OCI-LY1 (cell line): ENCODE measurements around the gene MAP1LC3A.

Experiments used
- EZH2 ChIP-seq: fragments of 200-600 bp; sonication (generic), shearing (Covaris generic); IDR thresholded peaks from 2 replicates; pipeline ENCODE4 v1.8.0; 2017; ENCODE audit warnings: borderline replicate concordance, mixed run types, mild to moderate bottlenecking, antibody characterized with exemption, low read length, moderate library complexity, mixed read lengths
- TF ChIP-seq, protein P1 (sequence below): fragments of 200-600 bp; sonication (generic), shearing (Covaris generic); IDR thresholded peaks from 2 replicates; pipeline ENCODE4 v1.5.1; 2017; ENCODE audit warnings: mild to moderate bottlenecking, antibody characterized with exemption, low read length, moderate library complexity, mixed read lengths

DNA sequence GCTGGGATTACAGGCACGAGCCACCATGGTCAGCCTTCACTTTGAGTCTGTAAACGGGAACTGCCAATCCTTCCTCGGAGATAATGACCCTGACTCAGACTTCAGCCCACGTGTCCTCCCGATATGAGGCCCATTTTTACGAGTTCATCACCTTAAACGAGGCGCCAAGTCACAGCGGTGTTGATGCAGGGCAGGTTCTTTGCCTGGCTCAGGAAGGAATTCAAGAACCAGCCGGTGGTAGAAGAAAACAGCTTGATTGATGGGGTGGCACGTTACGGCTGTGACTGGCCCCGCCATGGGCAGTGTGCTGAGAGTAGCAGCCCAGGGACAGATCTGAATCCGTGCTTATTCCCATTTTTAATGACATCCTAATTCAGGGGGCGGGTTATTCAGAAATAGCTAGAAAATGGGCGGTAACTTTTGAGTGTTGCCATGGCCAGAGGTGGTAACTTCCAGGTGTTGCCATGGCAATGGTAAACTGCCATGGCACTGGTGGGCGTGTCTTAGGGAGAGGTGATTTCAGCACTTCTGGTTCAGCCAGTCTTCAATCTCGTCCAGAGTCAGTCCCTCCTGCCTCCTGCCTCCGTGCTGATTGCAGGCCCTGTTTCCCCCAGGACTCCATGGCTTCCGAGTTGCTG is 9.1 kb upstream of the MAP1LC3A start:
- TF ChIP-seq, protein P1, sequence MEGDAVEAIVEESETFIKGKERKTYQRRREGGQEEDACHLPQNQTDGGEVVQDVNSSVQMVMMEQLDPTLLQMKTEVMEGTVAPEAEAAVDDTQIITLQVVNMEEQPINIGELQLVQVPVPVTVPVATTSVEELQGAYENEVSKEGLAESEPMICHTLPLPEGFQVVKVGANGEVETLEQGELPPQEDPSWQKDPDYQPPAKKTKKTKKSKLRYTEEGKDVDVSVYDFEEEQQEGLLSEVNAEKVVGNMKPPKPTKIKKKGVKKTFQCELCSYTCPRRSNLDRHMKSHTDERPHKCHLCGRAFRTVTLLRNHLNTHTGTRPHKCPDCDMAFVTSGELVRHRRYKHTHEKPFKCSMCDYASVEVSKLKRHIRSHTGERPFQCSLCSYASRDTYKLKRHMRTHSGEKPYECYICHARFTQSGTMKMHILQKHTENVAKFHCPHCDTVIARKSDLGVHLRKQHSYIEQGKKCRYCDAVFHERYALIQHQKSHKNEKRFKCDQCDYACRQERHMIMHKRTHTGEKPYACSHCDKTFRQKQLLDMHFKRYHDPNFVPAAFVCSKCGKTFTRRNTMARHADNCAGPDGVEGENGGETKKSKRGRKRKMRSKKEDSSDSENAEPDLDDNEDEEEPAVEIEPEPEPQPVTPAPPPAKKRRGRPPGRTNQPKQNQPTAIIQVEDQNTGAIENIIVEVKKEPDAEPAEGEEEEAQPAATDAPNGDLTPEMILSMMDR, result no peak
- TF ChIP-seq EZH2, result no peak
